H1 (cell line): ENCODE data around the gene SPOCD1. TPM values are rescaled to one million over a fixed set of nuclear protein-coding genes. Genes with fewer than 3 reads are reported as not detected.

Source experiments
- CTCF ChIA-PET: fragments of 300-600 bp; sonication (Branson Sonifier 250); formaldehyde crosslinking; loops from one replicate; lab custom pipeline; 2021; ENCODE audit not compliant: partially characterized antibody; lab: Charles Lee
- POLR2A ChIA-PET: fragments of 300-600 bp; sonication (Branson Sonifier 250); formaldehyde crosslinking; loops from one replicate; lab custom pipeline; 2021; ENCODE audit warnings: inconsistent platforms; ENCODE audit not compliant: partially characterized antibody; lab: Charles Lee
- DNase-seq, 2 experiments: peaks; one replicate each; pipeline versions ENCODE4 v3.0.0 to v3.0.0-alpha.2; 2010 to 2022; ENCODE audit warnings: low spot score in 2 of 2, low read depth in 1 of 2, mixed read lengths in 1 of 2
- FAIRE-seq: peaks from 2 replicates; lab custom pipeline; 2011; peaks lifted over from hg19 to GRCh38; lab: Jason Lieb, UNC
- H2AFZ ChIP-seq: 2 replicates; pipeline ENCODE4 v1.8.1; 2012; ENCODE audit warnings: low read length, inconsistent platforms
- H2AK5ac ChIP-seq: 2 replicates; pipeline ENCODE4 v1.6.1; 2013; ENCODE audit warnings: low read depth, low read length
- H2BK120ac ChIP-seq: replicated peaks from 2 replicates; pipeline ENCODE3; 2013; ENCODE audit warnings: low read depth, low read length, inconsistent platforms
- H2BK12ac ChIP-seq: 2 replicates; pipeline ENCODE4 v1.6.1; 2013; ENCODE audit warnings: low read depth, low read length
- H2BK15ac ChIP-seq: 2 replicates; pipeline ENCODE4 v1.6.1; 2013; ENCODE audit warnings: low read length
- H2BK20ac ChIP-seq: 2 replicates; pipeline ENCODE4 v1.6.1; 2013; ENCODE audit warnings: low read length
- H2BK5ac ChIP-seq: 2 replicates; pipeline ENCODE4 v1.6.1; 2013; ENCODE audit warnings: low read depth, low read length
- H3K14ac ChIP-seq: 2 replicates; pipeline ENCODE4 v1.6.1; 2013; ENCODE audit warnings: inconsistent platforms; ENCODE audit not compliant: insufficient read length
- H3K18ac ChIP-seq: 2 replicates; pipeline ENCODE4 v1.6.1; 2013; ENCODE audit warnings: low read length; ENCODE audit errors: extremely low read depth
- H3K23ac ChIP-seq: 2 replicates; pipeline ENCODE4 v1.6.1; 2013; ENCODE audit warnings: inconsistent platforms; ENCODE audit not compliant: insufficient read length
- H3K23me2 ChIP-seq: 2 replicates; pipeline ENCODE4 v1.6.1; 2013; ENCODE audit warnings: low read depth, low read length
- H3K27ac ChIP-seq: 2 replicates; pipeline ENCODE4 v1.6.1; 2011; ENCODE audit warnings: low read depth, low read length, inconsistent platforms
- H3K27me3 ChIP-seq, 4 experiments: replicated peaks in 1 of 4; 1 replicate in 1 of 4; 2 replicates in 3 of 4; pipeline versions ENCODE4 v1.6.1 to v1.8.1; 2011 to 2013; ENCODE audit warnings: low read length in 3 of 4, mild to moderate bottlenecking in 3 of 4, inconsistent platforms in 2 of 4, mixed read lengths in 2 of 4, moderate library complexity in 1 of 4; ENCODE audit not compliant: control insufficient read depth in 3 of 4, insufficient read depth in 3 of 4; ENCODE audit errors: extremely low read depth in 1 of 4
- H3K36me3 ChIP-seq, 4 experiments: 2 replicates each; pipeline versions ENCODE4 v1.6.1 to v1.8.1; 2011 to 2013; ENCODE audit warnings: mild to moderate bottlenecking in 4 of 4, low read length in 3 of 4, moderate library complexity in 2 of 4, control low read depth in 1 of 4, inconsistent platforms in 1 of 4; ENCODE audit not compliant: insufficient read depth in 4 of 4, control insufficient read depth in 2 of 4
- H3K4ac ChIP-seq: replicated peaks from 2 replicates; pipeline ENCODE3; 2013; ENCODE audit warnings: low read length, low read depth, mixed read lengths, inconsistent platforms; ENCODE audit not compliant: insufficient read length
- H3K4me1 ChIP-seq, 4 experiments: replicated peaks in 1 of 4; 1 replicate in 1 of 4; 2 replicates in 3 of 4; pipeline versions ENCODE4 v1.6.1 to v1.8.1; 2011 to 2013; ENCODE audit warnings: low read length in 3 of 4, inconsistent platforms in 2 of 4, mixed read lengths in 1 of 4; ENCODE audit not compliant: insufficient read depth in 4 of 4, control insufficient read depth in 3 of 4
- H3K4me2 ChIP-seq, 2 experiments: 2 replicates each; pipeline versions ENCODE4 v1.6.1 to v1.8.1; 2011 to 2013; ENCODE audit warnings: low read depth in 2 of 2, low read length in 2 of 2, control low read depth in 1 of 2, inconsistent platforms in 1 of 2, mild to moderate bottlenecking in 1 of 2; ENCODE audit not compliant: insufficient read depth in 1 of 2
- H3K4me3 ChIP-seq, 4 experiments: fragments of 200-600, 300-600 bp in 1 of 4; sonication (generic), shearing (Covaris generic), sonication (Bioruptor Twin) in 1 of 4; 2 replicates each; pipeline versions ENCODE4 v1.5.1 to v1.8.1; 2011 to 2016; ENCODE audit warnings: low read length in 4 of 4, low read depth in 3 of 4, control low read depth in 2 of 4, inconsistent platforms in 2 of 4, mild to moderate bottlenecking in 2 of 4, mixed read lengths in 1 of 4, moderate library complexity in 1 of 4; ENCODE audit not compliant: insufficient read depth in 2 of 4; ENCODE audit errors: extremely low read depth in 1 of 4
- H3K56ac ChIP-seq: replicated peaks from 2 replicates; pipeline ENCODE3; 2013; ENCODE audit warnings: low read depth, mild to moderate bottlenecking, mixed read lengths, low read length, inconsistent platforms; ENCODE audit not compliant: insufficient read length
- H3K79me1 ChIP-seq: 2 replicates; pipeline ENCODE4 v1.6.1; 2013; ENCODE audit warnings: low read depth, low read length, control low read depth
- H3K79me2 ChIP-seq, 2 experiments: 2 replicates each; pipeline versions ENCODE4 v1.6.1 to v1.8.1; 2012 to 2013; ENCODE audit warnings: low read length in 2 of 2, mild to moderate bottlenecking in 2 of 2, inconsistent platforms in 1 of 2; ENCODE audit not compliant: insufficient read depth in 2 of 2, control insufficient read depth in 1 of 2
- H3K9ac ChIP-seq, 4 experiments: replicated peaks in 1 of 4; 1 replicate in 1 of 4; 2 replicates in 3 of 4; pipeline versions ENCODE4 v1.6.1 to v1.8.1; 2011 to 2013; ENCODE audit warnings: low read depth in 3 of 4, low read length in 3 of 4, control low read depth in 2 of 4, mild to moderate bottlenecking in 2 of 4, moderate library complexity in 2 of 4, inconsistent platforms in 1 of 4; ENCODE audit errors: extremely low read depth in 1 of 4
- H3K9me3 ChIP-seq, 2 experiments: 2 replicates each; pipeline versions ENCODE4 v1.6.1 to v1.8.1; 2012 to 2013; ENCODE audit warnings: mild to moderate bottlenecking in 2 of 2, moderate library complexity in 2 of 2, control low read depth in 1 of 2, inconsistent platforms in 1 of 2, low read depth in 1 of 2, low read length in 1 of 2, mixed read lengths in 1 of 2; ENCODE audit not compliant: insufficient read depth in 2 of 2
- H4K20me1 ChIP-seq, 2 experiments: replicated peaks in 1 of 2; 2 replicates each; pipeline versions ENCODE3 to v1.8.1; 2011 to 2013; ENCODE audit warnings: inconsistent platforms in 2 of 2, low read length in 2 of 2, mild to moderate bottlenecking in 1 of 2; ENCODE audit not compliant: insufficient read depth in 2 of 2, control insufficient read depth in 1 of 2
- H4K5ac ChIP-seq: 2 replicates; pipeline ENCODE4 v1.6.1; 2013; ENCODE audit warnings: low read length, low read depth, mixed read lengths, inconsistent platforms; ENCODE audit not compliant: insufficient read length
- H4K8ac ChIP-seq: 2 replicates; pipeline ENCODE4 v1.8.0; 2013; ENCODE audit warnings: mild to moderate bottlenecking, moderate library complexity, low read length, inconsistent platforms; ENCODE audit not compliant: insufficient read depth; ENCODE audit errors: extremely low read depth
- H4K91ac ChIP-seq: replicated peaks from 2 replicates; pipeline ENCODE3; 2013; ENCODE audit warnings: low read length, mixed read lengths, inconsistent platforms; ENCODE audit not compliant: insufficient read length
- CBX8 ChIP-seq: fragments of 300-800, 300-1000 bp; sonication (generic); IDR thresholded peaks from 2 replicates; pipeline ENCODE4 v1.7.1; 2016; ENCODE audit warnings: low read depth, low read length, borderline replicate concordance
- CTCF ChIP-seq, 3 experiments: IDR thresholded peaks; 1 replicate in 2 of 3; 2 replicates in 1 of 3; pipeline versions ENCODE4 v1.5.1 to v1.6.1; 2011; ENCODE audit warnings: low read length in 3 of 3, mild to moderate bottlenecking in 3 of 3, inconsistent platforms in 2 of 3, low read depth in 1 of 3, moderate library complexity in 1 of 3; ENCODE audit not compliant: insufficient read depth in 1 of 3; ENCODE audit errors: control extremely low read depth in 1 of 3
- MAX ChIP-seq: IDR thresholded peaks from 2 replicates; pipeline ENCODE4 v1.6.1; 2012; ENCODE audit warnings: inconsistent platforms
- POLR2AphosphoS5 ChIP-seq: IDR thresholded peaks from 2 replicates; pipeline ENCODE4 v1.6.1; 2011; ENCODE audit warnings: low read depth, low read length
- RAD21 ChIP-seq, 2 experiments: IDR thresholded peaks in 1 of 2; conservative IDR thresholded peaks in 1 of 2; 2 replicates each; pipeline ENCODE4 v1.6.1; 2011; ENCODE audit warnings: low read depth in 2 of 2, low read length in 2 of 2, improper control_type of control experiment in 1 of 2, inconsistent platforms in 1 of 2, mild to moderate bottlenecking in 1 of 2, moderate library complexity in 1 of 2
- RNF2 ChIP-seq: fragments of 200-900, 300-1000 bp; sonication (generic); IDR thresholded peaks from 2 replicates; pipeline ENCODE4 v1.7.1; 2016; ENCODE audit warnings: borderline replicate concordance, low read depth, mild to moderate bottlenecking, antibody characterized with exemption, low read length; ENCODE audit not compliant: poor library complexity, severe bottlenecking; ENCODE audit errors: missing control alignments
- SIX5 ChIP-seq: IDR thresholded peaks from 2 replicates; pipeline ENCODE4 v1.6.1; 2011; ENCODE audit warnings: mild to moderate bottlenecking, low read depth, low read length
- WGBS, 2 experiments: shearing (Covaris generic) in 1 of 2; methylation state at CpG; one replicate each; pipeline versions ENCODE4 v1.1.6 to v1.1.7; 2013 to 2015; ENCODE audit warnings: low lambda C conversion rate in 2 of 2, mixed read lengths in 2 of 2, inconsistent platforms in 1 of 2, low coverage in 1 of 2, missing lambda C conversion rate in 1 of 2; ENCODE audit not compliant: insufficient replicate concordance in 2 of 2, insufficient coverage in 1 of 2, insufficient read length in 1 of 2; ENCODE audit errors: extremely low coverage in 1 of 2, missing lambda C conversion rate in 1 of 2; 5-methylcytosine and 5-hydroxymethylcytosine counted together
- polyA plus RNA-seq, 7 experiments: library from polyadenylated mRNA; depleted of rRNA in 3 of 7; stranded (reverse) in 5 of 7; unstranded in 2 of 7; fragments of >200 nt in 5 of 7; fragments of 200-250 nt in 2 of 7; gene quantifications; 1 replicate in 5 of 7; 2 replicates in 1 of 7; 4 replicates in 1 of 7; pipeline versions ENCODE4 v1.2.1 to v1.2.3, GENCODE V29; 2011 to 2013; ENCODE audit warnings: missing spikeins in 2 of 7, mixed read lengths in 2 of 7
- total RNA-seq: library from RNA; stranded (reverse); fragmentation: NEBNext Ultra II Directional; extraction: Animal tissue kit (Norgen Biotek cat#: 25700); gene quantifications from 2 replicates; pipeline ENCODE4 v1.2.1, GENCODE V29; 2021

Gene SPOCD1
- total and polyA plus RNA-seq, 2 of the 8 experiments (the other 6 are each of a cell fraction or from before 2014, with no cell fraction given): 1.8 to 2.9 TPM

GRCh38 chr1:31759298-31760023 is 56.4 kb downstream of the SPOCD1 start:
- CTCF ChIA-PET: interaction anchor here (0.6 to 14.0 kb wide), 23 partner anchors 9 to 595 kb away, joined by 3 to 206 read pairs (median 5); partner anchors contain the start of gene COL16A1
- H3K18ac ChIP-seq: peak overlapping the region; percentile 64
- no peak overlapping the region for H3K23ac ChIP-seq
- peak overlapping the region; percentile 78 to 86 for H3K4me2 ChIP-seq
- no peak overlapping the region for H3K27ac ChIP-seq
- peak overlapping the region; percentile 90; the same call in 1 of the 2 replicates for H2BK12ac ChIP-seq
- peak overlapping the region; percentile 68 for H4K91ac ChIP-seq
- H3K4me1 ChIP-seq: peaks cover 19 to 35% (median 22%) of the 10 kb centered on the region in 4 experiments
- peaks cover 2 to 11% of the 10 kb centered on the region in 2 experiments for H4K20me1 ChIP-seq
- H3K56ac ChIP-seq: no peak overlapping the region
- no peak overlapping the region for H3K4ac ChIP-seq
- H3K9me3 ChIP-seq: no peaks in the 10 kb centered on the region
- FAIRE-seq (no peak), DNase-seq (no peak)
- H3K9ac ChIP-seq: no peak overlapping the region; a peak in 1 of 7 replicates
- H2BK5ac ChIP-seq: peak overlapping the region; percentile 48; the same call in 1 of the 2 replicates
- peak overlapping the region; percentile 98 for H2BK15ac ChIP-seq
- peaks cover 3% of the 10 kb centered on the region for H3K79me1 ChIP-seq
- H4K5ac ChIP-seq: no peak overlapping the region
- no peak overlapping the region for H2BK120ac ChIP-seq
- H3K79me2 ChIP-seq: peaks cover 0 to 4% of the 10 kb centered on the region in 2 experiments; a peak in 1 of 4 replicates
- no peak overlapping the region for H3K14ac ChIP-seq
- H3K23me2 ChIP-seq: peaks cover 15% of the 10 kb centered on the region
- no peak overlapping the region for H2AFZ ChIP-seq
- no peaks in the 10 kb centered on the region for H3K36me3 ChIP-seq
- peak overlapping the region; percentile 93; the same call in 1 of the 2 replicates for H2AK5ac ChIP-seq
- H4K8ac ChIP-seq: no peak overlapping the region
- POLR2A ChIA-PET: interaction anchor here (0.8 to 2.5 kb wide), 11 partner anchors 11 to 446 kb away, joined by 3 to 10 read pairs (median 3); partner anchors contain the start of genes IQCC and TMEM39B
- peak overlapping the region; percentile 75; the same call in 1 of the 2 replicates for H2BK20ac ChIP-seq
- TF ChIP-seq CTCF (IDR thresholded peaks at IDR 0.05; ENCODE audit: control extremely low read depth in 1 of 3, insufficient read depth in 1 of 3, low read depth in 1 of 3, low read length in 3 of 3) (peak in 2 of 3 experiments; percentile 26 to 37; a peak in 1 of 4 replicates), RAD21 (IDR thresholded peaks at IDR 0.05 in 1 of 2, conservative IDR thresholded peaks at IDR 0.05 in 1 of 2; ENCODE audit: low read depth in 2 of 2, low read length in 2 of 2) (peak in 1 of 2 experiments; percentile 45; a peak in 2 of 4 replicates), CBX8 (no peak), POLR2AphosphoS5 (no peak), SIX5 (no peak), RNF2 (no peak), MAX (no peak)
- H3K27me3 ChIP-seq: peaks cover 0 to 10% (median 7%) of the 10 kb centered on the region in 4 experiments; a peak in 4 of 7 replicates
- WGBS, 2 experiments: 77% methylated on average over 10 of the region's 10 CpGs; no CpG with 5 or more reads in 1 of the 2 experiments
- peak overlapping the region in 1 of 4 experiments; percentile 77; a peak in 1 of 8 replicates for H3K4me3 ChIP-seq
